HepG2 (cell line): ENCODE measurements around the gene OTOGL. TPM values are rescaled to one million over a fixed set of nuclear protein-coding genes. Genes with fewer than 3 reads are reported as not detected.

Experiments used
- ATAC-seq: fragments of 200-7000 bp; cut with Tn5 transposase; 3 replicates; pipeline ENCODE4 v1.9.1; 2020; ENCODE audit warnings: mild to moderate bottlenecking, moderate library complexity
- BruUV-seq: library from RNA; stranded (reverse); fragments of 400-500 nt; replicated peaks from 2 replicates; lab custom pipeline; 2021; lab: Mats Ljungman, UMichigan
- CTCF ChIA-PET: fragments of 300-600 bp; formaldehyde crosslinking; extraction: SDS; loops from one replicate; lab custom pipeline; 2021; ENCODE audit warnings: low total read pairs, inconsistent platforms, low intra/inter-chr PET ratio; lab: Yijun Ruan, JAX
- POLR2A ChIA-PET: fragments of 350-600 bp; sonication (Branson Sonifier 250); formaldehyde crosslinking; loops from one replicate; lab custom pipeline; 2020; ENCODE audit warnings: antibody characterized with exemption, inconsistent platforms; lab: Yijun Ruan, JAX
- DNase-seq: peaks from one replicate; pipeline ENCODE4 v3.0.0-alpha.2; 2015; ENCODE audit warnings: low spot score
- FAIRE-seq: peaks from 3 replicates; lab custom pipeline; 2011; peaks lifted over from hg19 to GRCh38; lab: Jason Lieb, UNC
- H2AFZ ChIP-seq: one replicate; pipeline ENCODE4 v1.6.1; 2011; ENCODE audit warnings: low read length, inconsistent platforms
- H3K27ac ChIP-seq: fragments of 300-600 bp; 3 replicates; pipeline ENCODE4 v1.8.0; 2011; ENCODE audit warnings: mixed run types, mild to moderate bottlenecking, mixed read lengths, low read length, inconsistent platforms; ENCODE audit not compliant: insufficient read depth; ENCODE audit errors: extremely low read length
- H3K27me3 ChIP-seq, 2 experiments: fragments of 200-600 bp in 1 of 2; 2 replicates in 1 of 2; 3 replicates in 1 of 2; pipeline versions ENCODE4 v1.6.0 to v1.8.0; 2011; ENCODE audit warnings: low read length in 2 of 2, mild to moderate bottlenecking in 2 of 2, moderate library complexity in 2 of 2, inconsistent platforms in 1 of 2; ENCODE audit not compliant: insufficient read depth in 2 of 2, control insufficient read depth in 1 of 2
- H3K36me3 ChIP-seq, 2 experiments: fragments of 200-600 bp in 1 of 2; replicated peaks in 1 of 2; 2 replicates in 1 of 2; 3 replicates in 1 of 2; pipeline versions ENCODE4 v1.5.1 to v1.8.0; 2011; ENCODE audit warnings: low read length in 2 of 2, inconsistent platforms in 1 of 2; ENCODE audit not compliant: insufficient read depth in 2 of 2, control insufficient read depth in 1 of 2
- H3K4me1 ChIP-seq: 2 replicates; pipeline ENCODE4 v1.5.1; 2012; ENCODE audit warnings: low read length, inconsistent platforms; ENCODE audit not compliant: insufficient read depth
- H3K4me2 ChIP-seq: 2 replicates; pipeline ENCODE4 v1.6.0; 2011; ENCODE audit warnings: low read depth, low read length, inconsistent platforms
- H3K4me3 ChIP-seq, 3 experiments: fragments of 200-600 bp in 1 of 3; sonication (generic), shearing (Covaris generic) in 1 of 3; replicated peaks in 1 of 3; 2 replicates each; pipeline ENCODE4 v1.5.1; 2011 to 2016; ENCODE audit warnings: low read length in 3 of 3, inconsistent platforms in 2 of 3, low read depth in 2 of 3, mild to moderate bottlenecking in 2 of 3, control low read depth in 1 of 3, mixed read lengths in 1 of 3; ENCODE audit not compliant: insufficient read depth in 1 of 3
- H3K79me2 ChIP-seq: one replicate; pipeline ENCODE4 v1.6.1; 2011; ENCODE audit warnings: low read length, inconsistent platforms; ENCODE audit not compliant: insufficient read depth
- H3K9ac ChIP-seq: 2 replicates; pipeline ENCODE4 v1.6.0; 2011; ENCODE audit warnings: mild to moderate bottlenecking, low read depth, low read length, inconsistent platforms; ENCODE audit not compliant: insufficient read depth
- H3K9me3 ChIP-seq: 2 replicates; pipeline ENCODE4 v1.5.1; 2012; ENCODE audit warnings: mild to moderate bottlenecking, low read length
- H4K20me1 ChIP-seq: 2 replicates; pipeline ENCODE4 v1.6.0; 2011; ENCODE audit warnings: inconsistent platforms, mild to moderate bottlenecking, low read length, moderate library complexity; ENCODE audit not compliant: insufficient read depth
- AHR ChIP-seq: IDR thresholded peaks from 2 replicates; pipeline ENCODE4 v1.6.1; 2018; ENCODE audit warnings: missing genetic modification reagents, missing compliant biosample characterization
- FOXK1 ChIP-seq: sonication (generic); formaldehyde crosslinking; IDR thresholded peaks from 2 replicates; pipeline ENCODE4 v1.4.0; 2020; ENCODE audit warnings: low read depth, missing genetic modification reagents, borderline replicate concordance
- HOXA5 ChIP-seq: sonication (generic); formaldehyde crosslinking; IDR thresholded peaks from 2 replicates; pipeline ENCODE4 v1.4.0; 2020; ENCODE audit warnings: missing genetic modification reagents
- MAFF ChIP-seq: IDR thresholded peaks from 2 replicates; pipeline ENCODE4 v1.6.1; 2011; ENCODE audit warnings: low read depth, low read length, improper control_type of control experiment
- MAFK ChIP-seq, 2 experiments: IDR thresholded peaks in 1 of 2; conservative IDR thresholded peaks in 1 of 2; 2 replicates each; pipeline ENCODE4 v1.6.1; 2011; ENCODE audit warnings: improper control_type of control experiment in 2 of 2, low read length in 2 of 2
- PRPF4 ChIP-seq: fragments of 200-400 bp; formaldehyde crosslinking; IDR thresholded peaks from 2 replicates; pipeline ENCODE4 v1.6.1; 2016; ENCODE audit warnings: low read length, low read depth; ENCODE audit not compliant: poor library complexity, severe bottlenecking
- RNF2 ChIP-seq: fragments of 450-650 bp; conservative IDR thresholded peaks from 2 replicates; pipeline ENCODE4 v1.6.1; 2016; ENCODE audit warnings: low read depth
- SP5 ChIP-seq: IDR thresholded peaks from 2 replicates; pipeline ENCODE4 v1.6.1; 2016; ENCODE audit warnings: low read depth, borderline replicate concordance
- THYN1 ChIP-seq: sonication (generic); formaldehyde crosslinking; IDR thresholded peaks from 2 replicates; pipeline ENCODE4 v1.8.1; 2023; ENCODE audit warnings: low read depth, mild to moderate bottlenecking, moderate library complexity, missing genetic modification reagents, borderline replicate concordance
- ZBTB20 ChIP-seq: sonication (generic); formaldehyde crosslinking; IDR thresholded peaks from 2 replicates; pipeline ENCODE4 v1.8.1; 2023; ENCODE audit warnings: missing genetic modification reagents, low read depth, mild to moderate bottlenecking, borderline replicate concordance
- ZFP90 ChIP-seq: sonication (generic); formaldehyde crosslinking; IDR thresholded peaks from 2 replicates; pipeline ENCODE4 v1.8.0; 2022; ENCODE audit warnings: missing genetic modification reagents, mild to moderate bottlenecking, inconsistent platforms, borderline replicate concordance
- ZMYM3 ChIP-seq: sonication (generic); formaldehyde crosslinking; IDR thresholded peaks from 2 replicates; pipeline ENCODE4 v1.5.1; 2020; ENCODE audit warnings: mild to moderate bottlenecking, missing genetic modification reagents
- ZZZ3 ChIP-seq: sonication (generic); formaldehyde crosslinking; IDR thresholded peaks from 2 replicates; pipeline ENCODE4 v1.4.0; 2020; ENCODE audit warnings: missing genetic modification reagents, mild to moderate bottlenecking, borderline replicate concordance
- WGBS: methylation state at CpG from one replicate; pipeline ENCODE4 v1.1.6; 2017; ENCODE audit warnings: low lambda C conversion rate; 5-methylcytosine and 5-hydroxymethylcytosine counted together
- in situ Hi-C: cut with HindIII; loops from 2 replicates; pipeline ENCODE4 v1.10.0; 2017; ENCODE audit warnings: low pct_unique_long_range_greater_than_20kb; ENCODE audit not compliant: extremely low pct_ligation_motif_present
- intact Hi-C: fragments of 100-400 bp; cut with micrococcal nuclease; formaldehyde crosslinking; loops from one replicate; pipeline ENCODE4 v1.10.0; 2022; ENCODE audit not compliant: unreplicated experiment
- polyA plus RNA-seq, 8 experiments: library from polyadenylated mRNA; depleted of rRNA in 3 of 8; stranded (reverse) in 7 of 8; unstranded in 1 of 8; fragments of >200 nt; fragmentation: Illumina TruSeq in 4 of 8; extraction: Trizol in 4 of 8; gene quantifications; 2 replicates each; pipeline versions ENCODE4 v1.2.1 to v1.2.3, GENCODE V29; 2011 to 2016; ENCODE audit warnings: low read depth in 4 of 8, missing spikeins in 1 of 8, mixed read lengths in 1 of 8; ENCODE audit not compliant: insufficient read depth in 1 of 8
- total RNA-seq, 5 experiments: library from RNA; depleted of rRNA; stranded (reverse); fragments of >200 nt; fragmentation: Illumina TruSeq; extraction: Trizol; gene quantifications; 2 replicates each; pipeline ENCODE4 v1.2.3, GENCODE V29; 2016; ENCODE audit warnings: low read depth in 1 of 5
- TF ChIP-seq, protein P1 (sequence below), 2 experiments: IDR thresholded peaks; 2 replicates each; pipeline ENCODE4 v1.6.1; 2011 to 2012; ENCODE audit warnings: low read length in 2 of 2, borderline replicate concordance in 1 of 2, low read depth in 1 of 2, mild to moderate bottlenecking in 1 of 2, moderate library complexity in 1 of 2
- TF ChIP-seq, protein P2 (sequence below): sonication (generic); formaldehyde crosslinking; IDR thresholded peaks from 2 replicates; pipeline ENCODE4 v1.8.1; 2022; ENCODE audit warnings: mild to moderate bottlenecking, missing genetic modification reagents

Gene OTOGL
- total and polyA plus RNA-seq, 2 of the 13 experiments (the other 11 are each of a cell fraction or from before 2014, with no cell fraction given): not detected

DNA sequence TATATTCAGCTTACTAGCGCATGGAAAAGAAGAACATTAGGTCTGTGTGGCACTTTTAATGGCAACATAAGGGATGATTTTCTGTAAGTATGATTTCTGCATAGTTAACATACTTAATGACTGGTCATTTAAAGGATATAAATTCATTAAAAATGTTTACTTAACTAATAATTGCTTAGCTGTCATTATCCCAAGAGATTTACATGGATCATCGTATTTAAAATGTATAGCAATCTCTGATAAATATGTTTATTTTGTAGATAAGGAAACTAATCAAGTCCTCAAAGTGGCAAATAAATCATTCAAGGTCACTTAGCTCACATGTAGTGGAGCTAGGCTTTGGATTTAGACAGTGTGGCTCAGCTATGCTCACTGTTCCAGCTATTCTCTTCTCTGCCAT, 158.6 kb downstream of the OTOGL start:
- in situ Hi-C loops: no loop called here
- POLR2A ChIA-PET: no interaction called here
- 50% methylated on average over 2 of the region's 2 CpGs for WGBS

DNA sequence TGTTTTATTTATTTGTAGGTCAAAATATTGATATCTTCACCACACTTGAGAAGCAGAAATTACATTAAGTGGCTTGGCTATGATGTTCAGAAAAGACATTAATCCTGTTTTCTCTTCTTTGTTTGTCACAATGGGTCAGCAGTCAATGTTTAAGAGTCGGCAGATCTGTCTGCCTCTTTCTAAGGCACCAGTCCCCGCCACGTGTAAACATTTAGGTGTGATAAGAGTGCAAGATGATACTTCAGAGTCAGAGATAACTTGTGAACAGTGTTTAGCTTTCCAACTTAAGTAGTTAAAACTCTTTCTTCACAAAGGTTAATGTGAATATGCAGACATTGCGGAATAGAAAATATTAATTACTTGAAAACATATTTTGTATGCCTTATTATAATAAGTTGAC, 160.9 kb downstream of the OTOGL start:
- no peaks in the 10 kb centered on the region for H4K20me1 ChIP-seq
- 25% methylated on average over 4 of the region's 4 CpGs for WGBS
- DNase-seq: no peak
- H3K36me3 ChIP-seq: no peaks in the 10 kb centered on the region
- no peaks in the 10 kb centered on the region for H3K4me1 ChIP-seq
- no peaks in the 10 kb centered on the region for H3K9me3 ChIP-seq
- no peak overlapping the region for H2AFZ ChIP-seq
- FAIRE-seq: no peak
- intact Hi-C loops: no loop called here
- no peaks in the 10 kb centered on the region for H3K79me2 ChIP-seq
- no peak overlapping the region for H3K27ac ChIP-seq
- no peak overlapping the region for H3K4me3 ChIP-seq
- in situ Hi-C loops: no loop called here
- ATAC-seq: no peak
- CTCF ChIA-PET: no interaction called here
- POLR2A ChIA-PET: no interaction called here
- no peak overlapping the region for H3K9ac ChIP-seq
- no peak overlapping the region for H3K4me2 ChIP-seq
- BruUV-seq: no TSS peak
- H3K27me3 ChIP-seq: no peaks in the 10 kb centered on the region
- TF ChIP-seq FOXK1 (CRISPR knock-in tag): no peak
- no peak for TF ChIP-seq RNF2
- TF ChIP-seq ZZZ3 (CRISPR knock-in tag): no peak
- TF ChIP-seq ZBTB20 (CRISPR knock-in tag): no peak
- no peak for TF ChIP-seq HOXA5
- no peak for TF ChIP-seq ZMYM3 (CRISPR knock-in tag)
- TF ChIP-seq THYN1 (CRISPR knock-in tag): no peak
- TF ChIP-seq, protein P1, sequence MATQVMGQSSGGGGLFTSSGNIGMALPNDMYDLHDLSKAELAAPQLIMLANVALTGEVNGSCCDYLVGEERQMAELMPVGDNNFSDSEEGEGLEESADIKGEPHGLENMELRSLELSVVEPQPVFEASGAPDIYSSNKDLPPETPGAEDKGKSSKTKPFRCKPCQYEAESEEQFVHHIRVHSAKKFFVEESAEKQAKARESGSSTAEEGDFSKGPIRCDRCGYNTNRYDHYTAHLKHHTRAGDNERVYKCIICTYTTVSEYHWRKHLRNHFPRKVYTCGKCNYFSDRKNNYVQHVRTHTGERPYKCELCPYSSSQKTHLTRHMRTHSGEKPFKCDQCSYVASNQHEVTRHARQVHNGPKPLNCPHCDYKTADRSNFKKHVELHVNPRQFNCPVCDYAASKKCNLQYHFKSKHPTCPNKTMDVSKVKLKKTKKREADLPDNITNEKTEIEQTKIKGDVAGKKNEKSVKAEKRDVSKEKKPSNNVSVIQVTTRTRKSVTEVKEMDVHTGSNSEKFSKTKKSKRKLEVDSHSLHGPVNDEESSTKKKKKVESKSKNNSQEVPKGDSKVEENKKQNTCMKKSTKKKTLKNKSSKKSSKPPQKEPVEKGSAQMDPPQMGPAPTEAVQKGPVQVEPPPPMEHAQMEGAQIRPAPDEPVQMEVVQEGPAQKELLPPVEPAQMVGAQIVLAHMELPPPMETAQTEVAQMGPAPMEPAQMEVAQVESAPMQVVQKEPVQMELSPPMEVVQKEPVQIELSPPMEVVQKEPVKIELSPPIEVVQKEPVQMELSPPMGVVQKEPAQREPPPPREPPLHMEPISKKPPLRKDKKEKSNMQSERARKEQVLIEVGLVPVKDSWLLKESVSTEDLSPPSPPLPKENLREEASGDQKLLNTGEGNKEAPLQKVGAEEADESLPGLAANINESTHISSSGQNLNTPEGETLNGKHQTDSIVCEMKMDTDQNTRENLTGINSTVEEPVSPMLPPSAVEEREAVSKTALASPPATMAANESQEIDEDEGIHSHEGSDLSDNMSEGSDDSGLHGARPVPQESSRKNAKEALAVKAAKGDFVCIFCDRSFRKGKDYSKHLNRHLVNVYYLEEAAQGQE (IDR thresholded peaks at IDR 0.05; ENCODE audit: borderline replicate concordance in 1 of 2, low read depth in 1 of 2, low read length in 2 of 2): no peak
- no peak for TF ChIP-seq PRPF4
- no peak for TF ChIP-seq SP5 (CRISPR knock-in tag)
- no peak for TF ChIP-seq AHR (CRISPR knock-in tag)
- TF ChIP-seq ZFP90: no peak

More for the DNA sequence above, 158.6 kb downstream of the OTOGL start:
- no peak for ATAC-seq
- Histone ChIP-seq H3K36me3 (no peaks in the 10 kb centered on the region), H3K9ac (no peak overlapping the region), H2AFZ (no peak overlapping the region), H3K4me2 (no peak overlapping the region), H3K27me3 (no peaks in the 10 kb centered on the region), H3K4me1 (no peaks in the 10 kb centered on the region), H3K27ac (no peak overlapping the region), H4K20me1 (no peaks in the 10 kb centered on the region), H3K9me3 (no peaks in the 10 kb centered on the region), H3K4me3 (no peak overlapping the region), H3K79me2 (no peaks in the 10 kb centered on the region)
- DNase-seq: no peak
- TF ChIP-seq MAFF (0 out of 2 replicates have a peak, but pooled peaks have one; percentile 8), MAFK (conservative IDR thresholded peaks at IDR 0.05 in 1 of 2, IDR thresholded peaks at IDR 0.05 in 1 of 2; ENCODE audit: low read length in 2 of 2) (peak in 1 of 2 experiments; percentile 55; a peak in 2 of 4 replicates)
- TF ChIP-seq, protein P2, sequence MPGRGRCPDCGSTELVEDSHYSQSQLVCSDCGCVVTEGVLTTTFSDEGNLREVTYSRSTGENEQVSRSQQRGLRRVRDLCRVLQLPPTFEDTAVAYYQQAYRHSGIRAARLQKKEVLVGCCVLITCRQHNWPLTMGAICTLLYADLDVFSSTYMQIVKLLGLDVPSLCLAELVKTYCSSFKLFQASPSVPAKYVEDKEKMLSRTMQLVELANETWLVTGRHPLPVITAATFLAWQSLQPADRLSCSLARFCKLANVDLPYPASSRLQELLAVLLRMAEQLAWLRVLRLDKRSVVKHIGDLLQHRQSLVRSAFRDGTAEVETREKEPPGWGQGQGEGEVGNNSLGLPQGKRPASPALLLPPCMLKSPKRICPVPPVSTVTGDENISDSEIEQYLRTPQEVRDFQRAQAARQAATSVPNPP (CRISPR knock-in tag): no peak
- intact Hi-C loops: no loop called here
- BruUV-seq: no TSS peak
- CTCF ChIA-PET: no interaction called here
- FAIRE-seq: no peak
